Thyroid gland (tissue), 4 donors: ENCODE data around the gene RFPL2. TPM values are rescaled to one million over a fixed set of nuclear protein-coding genes. Genes with fewer than 3 reads are reported as not detected.
"Not testable (repeated sequence)": the region's sequence is repeated elsewhere in the genome, so short reads cannot be mapped to it uniquely, and the experiment has no call there.

Experiments
- DNase-seq, 2 donors: peaks; one replicate each; pipeline ENCODE4 v3.0.0-alpha.2; 2019
- H3K27ac ChIP-seq, 3 donors: fragments of 200-600 bp; sonication (generic); 1 replicate in 2 of 3; 2 replicates in 1 of 3; pipeline ENCODE4 v1.5.1; 2016 to 2019; ENCODE audit warnings: mild to moderate bottlenecking in 1 of 3, moderate library complexity in 1 of 3
- H3K27me3 ChIP-seq: fragments of 200-600 bp; sonication (generic); one replicate; pipeline ENCODE4 v1.5.1; 2019
- H3K36me3 ChIP-seq, 2 donors: fragments of 200-600 bp; sonication (generic); one replicate each; pipeline ENCODE4 v1.5.1; 2016 to 2019
- H3K4me1 ChIP-seq, 2 donors: fragments of 200-600 bp; sonication (generic); one replicate each; pipeline ENCODE4 v1.5.1; 2017 to 2019
- H3K4me3 ChIP-seq, 3 donors: fragments of 200-600 bp; sonication (generic); replicated peaks in 1 of 3; 1 replicate in 2 of 3; 2 replicates in 1 of 3; pipeline ENCODE4 v1.5.1; 2016; ENCODE audit warnings: mild to moderate bottlenecking in 1 of 3
- H3K9me3 ChIP-seq: fragments of 200-600 bp; sonication (generic); one replicate; pipeline ENCODE4 v1.5.1; 2017
- CTCF ChIP-seq, 6 experiments: fragments of 200-600 bp in 3 of 6; fragments of 450-650 bp in 3 of 6; sonication (generic) in 3 of 6; IDR thresholded peaks; one replicate each; pipeline ENCODE4 v1.5.1; 2016 to 2019; ENCODE audit warnings: antibody characterized with exemption in 6 of 6, mild to moderate bottlenecking in 2 of 6, inconsistent platforms in 1 of 6, moderate library complexity in 1 of 6
- POLR2A ChIP-seq, 2 donors: fragments of 450-650 bp; IDR thresholded peaks; one replicate each; pipeline ENCODE4 v1.6.1; 2017; ENCODE audit warnings: antibody characterized with exemption in 2 of 2, mild to moderate bottlenecking in 2 of 2, moderate library complexity in 1 of 2
- WGBS, 2 donors: methylation state at CpG; one replicate each; pipeline ENCODE4 v1.1.5; 2017; 5-methylcytosine and 5-hydroxymethylcytosine counted together
- intact Hi-C: fragments of 100-400 bp; cut with DNase I; formaldehyde crosslinking; loops from one replicate; pipeline ENCODE4 v1.15.1; 2023
- total RNA-seq, 4 donors: library from RNA; depleted of rRNA; stranded (reverse); fragments of >200 nt; gene quantifications; one replicate each; pipeline ENCODE4 v1.2.3, GENCODE V29; 2016

Gene RFPL2
- total RNA-seq, 4 donors from 2014 or later, result not detected

GRCh38 chr22:32158712-32159533 is 46.0 kb downstream of the RFPL2 start, which contains the start of gene C22orf42:
Gene C22orf42, minus strand, starts transcription at chr22:32159303. Its CDS starts 88 bp downstream, at chr22:32159215.
- 82 to 87% methylated on average over 9 to 11 of the region's 12 CpGs for WGBS, 2 donors

GRCh38 chr22:32157632-32158031 is 47.2 kb downstream of the RFPL2 start:
- H3K36me3 ChIP-seq, H3K27me3 ChIP-seq, H3K4me1 ChIP-seq, H3K9me3 ChIP-seq, intact Hi-C loops, DNase-seq, H3K4me3 ChIP-seq, H3K27ac ChIP-seq: not testable (repeated sequence)
- WGBS, 2 donors, result 63 to 75% methylated on average over 5 of the region's 5 CpGs

More at GRCh38 chr22:32158712-32159533, 46.0 kb downstream of the RFPL2 start, which contains the start of gene C22orf42:
- Histone ChIP-seq H3K9me3 (no peaks in the 10 kb centered on the region), H3K4me1 (no peaks in the 10 kb centered on the region), H3K27ac (no peak within 1 kb of the TSS), H3K27me3 (no peaks in the 10 kb centered on the region), H3K36me3 (no peaks in the 10 kb centered on the region), H3K4me3 (no peak within 1 kb of the TSS)
- TF ChIP-seq CTCF (IDR thresholded peaks at IDR 0.05) (no peak), POLR2A (IDR thresholded peaks at IDR 0.05) (no peak)
- intact Hi-C loops, result no loop called here
- no peak for DNase-seq

- 81% methylated on average over 4 of the region's 4 CpGs for WGBS, 2 donors
Measured at GRCh38 chr22:32154727-32155126, 50.1 kb downstream of the RFPL2 start.

GRCh38 chr22:32151641-32152040 is 53.2 kb downstream of the RFPL2 start:
- DNase-seq, H3K4me3 ChIP-seq, H3K4me1 ChIP-seq, H3K9me3 ChIP-seq, H3K27ac ChIP-seq, intact Hi-C loops, H3K27me3 ChIP-seq, H3K36me3 ChIP-seq: not testable (repeated sequence)
- WGBS, 2 donors, result 70 to 77% methylated on average over 6 of the region's 6 CpGs

More at GRCh38 chr22:32154727-32155126, 50.1 kb downstream of the RFPL2 start:
- H3K9me3 ChIP-seq, H3K4me1 ChIP-seq, H3K4me3 ChIP-seq, DNase-seq, H3K36me3 ChIP-seq, H3K27ac ChIP-seq, H3K27me3 ChIP-seq, intact Hi-C loops: not testable (repeated sequence)

- 63 to 64% methylated on average over 7 of the region's 7 CpGs for WGBS, 2 donors
Measured at GRCh38 chr22:32150647-32151046, 54.2 kb downstream of the RFPL2 start.

GRCh38 chr22:32148372-32148771 is 56.5 kb downstream of the RFPL2 start:
- DNase-seq, H3K9me3 ChIP-seq, H3K27me3 ChIP-seq, H3K27ac ChIP-seq, H3K4me1 ChIP-seq, H3K4me3 ChIP-seq, H3K36me3 ChIP-seq, intact Hi-C loops: not testable (repeated sequence)
- WGBS, 2 donors, result 92 to 93% methylated on average over 4 of the region's 4 CpGs

More at GRCh38 chr22:32150647-32151046, 54.2 kb downstream of the RFPL2 start:
- H3K4me1 ChIP-seq, H3K27ac ChIP-seq, DNase-seq, intact Hi-C loops, H3K9me3 ChIP-seq, H3K27me3 ChIP-seq, H3K4me3 ChIP-seq, H3K36me3 ChIP-seq: not testable (repeated sequence)

GRCh38 chr22:32147128-32147527 is 57.7 kb downstream of the RFPL2 start:
- DNase-seq, H3K4me1 ChIP-seq, H3K27ac ChIP-seq, H3K36me3 ChIP-seq, intact Hi-C loops, H3K9me3 ChIP-seq, H3K4me3 ChIP-seq, H3K27me3 ChIP-seq: not testable (repeated sequence)
- WGBS, 2 donors, result 85 to 93% methylated on average over 8 of the region's 8 CpGs

- Histone ChIP-seq H3K36me3 (no peaks in the 10 kb centered on the region), H3K27me3 (no peaks in the 10 kb centered on the region), H3K4me3 (no peak overlapping the region), H3K27ac (no peak overlapping the region), H3K4me1 (no peaks in the 10 kb centered on the region), H3K9me3 (no peaks in the 10 kb centered on the region)
- TF ChIP-seq POLR2A (IDR thresholded peaks at IDR 0.05), result no peak
- TF ChIP-seq CTCF (IDR thresholded peaks at IDR 0.05), result no peak
- DNase-seq, result no peak
- intact Hi-C loops, result no loop called here
- 71 to 79% methylated on average over 6 of the region's 6 CpGs for WGBS, 2 donors
Measured at GRCh38 chr22:32144496-32145274, 60.2 kb downstream of the RFPL2 start.
